22Rv1 (cell line): Measurements from ENCODE around the gene SLC24A5.

Experiments used
- ZFX ChIP-seq: fragments of 450-650 bp; IDR thresholded peaks from 2 replicates; pipeline ENCODE4 v1.6.1; 2017; ENCODE audit warnings: antibody characterized with exemption, borderline replicate concordance
- TF ChIP-seq, protein P1 (sequence below): fragments of 450-650 bp; IDR thresholded peaks from 2 replicates; pipeline ENCODE4 v1.5.1; 2017; ENCODE audit warnings: mild to moderate bottlenecking

DNA sequence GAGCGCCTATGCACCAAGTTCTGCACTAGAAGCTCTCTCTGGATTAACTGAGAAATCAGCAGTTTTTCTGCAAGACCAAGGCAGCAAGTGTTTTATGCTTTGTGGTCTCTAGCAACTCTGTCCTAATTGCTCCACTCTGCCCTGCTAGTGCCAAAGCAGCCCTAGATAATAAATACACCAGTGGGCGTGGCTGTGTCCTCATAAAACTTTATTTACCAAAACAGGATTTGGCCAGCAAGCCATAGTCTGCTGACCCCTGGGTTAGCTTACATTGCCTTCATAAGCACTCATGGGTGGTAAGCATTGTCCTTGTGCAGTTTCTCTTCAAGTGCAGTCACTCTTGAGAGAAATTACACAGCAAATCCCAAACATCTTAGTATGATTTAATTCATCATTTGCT lies 30.7 kb upstream of the SLC24A5 start:
- TF ChIP-seq, protein P1, sequence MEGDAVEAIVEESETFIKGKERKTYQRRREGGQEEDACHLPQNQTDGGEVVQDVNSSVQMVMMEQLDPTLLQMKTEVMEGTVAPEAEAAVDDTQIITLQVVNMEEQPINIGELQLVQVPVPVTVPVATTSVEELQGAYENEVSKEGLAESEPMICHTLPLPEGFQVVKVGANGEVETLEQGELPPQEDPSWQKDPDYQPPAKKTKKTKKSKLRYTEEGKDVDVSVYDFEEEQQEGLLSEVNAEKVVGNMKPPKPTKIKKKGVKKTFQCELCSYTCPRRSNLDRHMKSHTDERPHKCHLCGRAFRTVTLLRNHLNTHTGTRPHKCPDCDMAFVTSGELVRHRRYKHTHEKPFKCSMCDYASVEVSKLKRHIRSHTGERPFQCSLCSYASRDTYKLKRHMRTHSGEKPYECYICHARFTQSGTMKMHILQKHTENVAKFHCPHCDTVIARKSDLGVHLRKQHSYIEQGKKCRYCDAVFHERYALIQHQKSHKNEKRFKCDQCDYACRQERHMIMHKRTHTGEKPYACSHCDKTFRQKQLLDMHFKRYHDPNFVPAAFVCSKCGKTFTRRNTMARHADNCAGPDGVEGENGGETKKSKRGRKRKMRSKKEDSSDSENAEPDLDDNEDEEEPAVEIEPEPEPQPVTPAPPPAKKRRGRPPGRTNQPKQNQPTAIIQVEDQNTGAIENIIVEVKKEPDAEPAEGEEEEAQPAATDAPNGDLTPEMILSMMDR: no peak
- no peak for TF ChIP-seq ZFX
